Keratinocyte (primary cell): ENCODE measurements around the gene APCDD1L.

Experiments
- CTCF ChIP-seq, 3 experiments: IDR thresholded peaks in 1 of 3; conservative IDR thresholded peaks in 1 of 3; optimal IDR thresholded peaks in 1 of 3; 2 replicates in 2 of 3; 3 replicates in 1 of 3; pipeline versions ENCODE3 to v1.5.1; 2011; ENCODE audit warnings: low read length in 3 of 3, mild to moderate bottlenecking in 3 of 3, moderate library complexity in 2 of 3, control low read depth in 1 of 3, inconsistent platforms in 1 of 3; ENCODE audit not compliant: insufficient read depth in 2 of 3; ENCODE audit errors: extremely low read depth in 1 of 3
- EZH2 ChIP-seq: IDR thresholded peaks from one replicate; pipeline ENCODE4 v1.6.1; 2012; ENCODE audit warnings: inconsistent platforms, mild to moderate bottlenecking, low read length, moderate library complexity

GRCh38 chr20:58472273-58473018 lies 42.8 kb downstream of the APCDD1L start:
- TF ChIP-seq EZH2 (no peak), CTCF (optimal IDR thresholded peaks at IDR 0.05 in 1 of 3, IDR thresholded peaks at IDR 0.05 in 1 of 3, conservative IDR thresholded peaks at IDR 0.05 in 1 of 3; ENCODE audit: extremely low read depth in 1 of 3, insufficient read depth in 2 of 3, low read length in 3 of 3) (no peak)
